Hepatocyte (in vitro differentiated cells): ENCODE measurements around the gene IP6K1. TPM values are rescaled to one million over a fixed set of nuclear protein-coding genes. Genes with fewer than 3 reads are reported as not detected.

Experiments used
- DNase-seq: peaks from one replicate; pipeline ENCODE4 v3.0.0-alpha.2; 2016; ENCODE audit warnings: low spot score
- H2AFZ ChIP-seq: fragments of 200-600 bp; sonication (generic); 2 replicates; pipeline ENCODE4 v1.6.0; 2016; ENCODE audit warnings: antibody characterized with exemption, mild to moderate bottlenecking
- H3K27ac ChIP-seq: fragments of 200-600 bp; sonication (generic); 2 replicates; pipeline ENCODE4 v1.5.1; 2016; ENCODE audit warnings: mild to moderate bottlenecking
- H3K27me3 ChIP-seq: fragments of 200-600 bp; sonication (generic); 2 replicates; pipeline ENCODE4 v1.6.1; 2016
- H3K36me3 ChIP-seq: fragments of 200-600 bp; sonication (generic); replicated peaks from 2 replicates; pipeline ENCODE4 v1.5.1; 2016; ENCODE audit warnings: low read depth; ENCODE audit not compliant: insufficient read depth
- H3K4me1 ChIP-seq: fragments of 200-600 bp; sonication (generic); 2 replicates; pipeline ENCODE4 v1.5.1; 2016; ENCODE audit warnings: mild to moderate bottlenecking, moderate library complexity; ENCODE audit not compliant: insufficient read depth
- H3K4me2 ChIP-seq: fragments of 200-600 bp; sonication (generic); 2 replicates; pipeline ENCODE4 v1.6.0; 2016
- H3K4me3 ChIP-seq: fragments of 200-600 bp; sonication (generic); 2 replicates; pipeline ENCODE4 v1.5.1; 2016; ENCODE audit warnings: mild to moderate bottlenecking
- H3K79me2 ChIP-seq: fragments of 200-600 bp; sonication (generic); 2 replicates; pipeline ENCODE4 v1.6.0; 2017; ENCODE audit warnings: mild to moderate bottlenecking
- H3K9me2 ChIP-seq: fragments of 200-600 bp; sonication (generic); replicated peaks from 2 replicates; pipeline ENCODE4 v1.6.0; 2017; ENCODE audit warnings: mild to moderate bottlenecking; ENCODE audit not compliant: insufficient read depth
- H3K9me3 ChIP-seq: fragments of 200-600 bp; sonication (generic); 2 replicates; pipeline ENCODE4 v1.5.1; 2016; ENCODE audit warnings: low read depth, mild to moderate bottlenecking
- H4K20me1 ChIP-seq: fragments of 200-600 bp; sonication (generic); 2 replicates; pipeline ENCODE4 v1.6.0; 2016; ENCODE audit warnings: mild to moderate bottlenecking; ENCODE audit not compliant: insufficient read depth, poor library complexity, severe bottlenecking
- EZH2 ChIP-seq: fragments of 200-600 bp; sonication (generic); IDR thresholded peaks from 2 replicates; pipeline ENCODE4 v1.6.1; 2016; ENCODE audit warnings: antibody characterized with exemption, mild to moderate bottlenecking, borderline replicate concordance
- EZH2phosphoT487 ChIP-seq: fragments of 200-600 bp; sonication (generic); IDR thresholded peaks from one replicate; pipeline ENCODE4 v1.6.1; 2018; ENCODE audit warnings: antibody characterized with exemption, mild to moderate bottlenecking, low read depth, moderate library complexity; ENCODE audit not compliant: unreplicated experiment, severe bottlenecking
- WGBS: methylation state at CpG from one replicate; pipeline ENCODE4 v1.1.6; 2016; ENCODE audit warnings: low lambda C conversion rate; ENCODE audit errors: missing lambda C conversion rate; 5-methylcytosine and 5-hydroxymethylcytosine counted together
- polyA plus RNA-seq: library from polyadenylated mRNA; unstranded; fragments of >200 nt; fragmentation: Nextera tagmentation; extraction: Ambion mirVana; gene quantifications from 2 replicates; pipeline ENCODE4 v1.2.1, GENCODE V29; 2016
- total RNA-seq: library from RNA; depleted of rRNA; stranded (reverse); fragments of >200 nt; gene quantifications from 2 replicates; pipeline ENCODE4 v1.2.3, GENCODE V29; 2014
- TF ChIP-seq, protein P1 (sequence below): fragments of 200-600 bp; sonication (generic); IDR thresholded peaks from 2 replicates; pipeline ENCODE4 v1.5.1; 2016; ENCODE audit warnings: antibody characterized with exemption, mild to moderate bottlenecking; ENCODE audit not compliant: poor library complexity

Gene IP6K1
- total and polyA plus RNA-seq, 2 experiments from 2014 or later, result 21.6 to 32.6 TPM

DNA sequence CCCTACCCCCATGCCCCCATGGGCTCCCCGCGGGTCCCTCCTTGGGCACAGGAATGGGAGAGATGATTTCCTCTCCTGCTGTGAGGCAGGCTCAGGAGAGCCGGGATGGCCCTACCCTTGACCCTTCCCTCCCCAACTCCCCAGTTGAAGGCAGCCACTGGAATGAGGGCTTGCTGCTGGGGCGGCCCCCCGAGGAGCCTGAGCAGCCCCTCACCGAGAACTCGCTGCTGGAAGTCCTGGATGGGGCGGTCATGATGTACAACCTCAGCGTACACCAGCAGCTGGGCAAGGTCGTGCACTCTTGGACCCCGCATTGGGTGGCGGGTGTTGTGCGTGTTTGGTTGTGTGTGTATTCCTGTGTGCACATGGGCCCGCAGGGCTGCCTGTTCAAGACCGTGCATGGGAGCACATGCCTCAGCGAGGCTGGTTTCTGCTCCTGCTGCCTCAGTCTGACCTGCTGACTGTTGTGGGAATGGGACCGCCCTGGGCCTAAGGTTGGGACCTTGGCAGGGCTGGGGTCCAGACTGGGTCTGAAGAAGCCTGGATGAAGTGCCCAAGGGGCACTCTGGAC, 80.9 kb downstream of the IP6K1 start:
- Histone ChIP-seq H3K4me2 (no peak overlapping the region), H3K79me2 (no peaks in the 10 kb centered on the region), H3K4me1 (no peaks in the 10 kb centered on the region), H3K9me3 (no peaks in the 10 kb centered on the region), H3K36me3 (no peaks in the 10 kb centered on the region), H3K9me2 (no peaks in the 10 kb centered on the region), H3K27ac (no peak overlapping the region), H3K27me3 (no peaks in the 10 kb centered on the region), H2AFZ (no peak overlapping the region), H4K20me1 (no peaks in the 10 kb centered on the region), H3K4me3 (no peak overlapping the region)
- WGBS, result 97% methylated on average over 17 of the region's 17 CpGs
- TF ChIP-seq EZH2 (no peak), EZH2phosphoT487 (no peak)
- TF ChIP-seq, protein P1, sequence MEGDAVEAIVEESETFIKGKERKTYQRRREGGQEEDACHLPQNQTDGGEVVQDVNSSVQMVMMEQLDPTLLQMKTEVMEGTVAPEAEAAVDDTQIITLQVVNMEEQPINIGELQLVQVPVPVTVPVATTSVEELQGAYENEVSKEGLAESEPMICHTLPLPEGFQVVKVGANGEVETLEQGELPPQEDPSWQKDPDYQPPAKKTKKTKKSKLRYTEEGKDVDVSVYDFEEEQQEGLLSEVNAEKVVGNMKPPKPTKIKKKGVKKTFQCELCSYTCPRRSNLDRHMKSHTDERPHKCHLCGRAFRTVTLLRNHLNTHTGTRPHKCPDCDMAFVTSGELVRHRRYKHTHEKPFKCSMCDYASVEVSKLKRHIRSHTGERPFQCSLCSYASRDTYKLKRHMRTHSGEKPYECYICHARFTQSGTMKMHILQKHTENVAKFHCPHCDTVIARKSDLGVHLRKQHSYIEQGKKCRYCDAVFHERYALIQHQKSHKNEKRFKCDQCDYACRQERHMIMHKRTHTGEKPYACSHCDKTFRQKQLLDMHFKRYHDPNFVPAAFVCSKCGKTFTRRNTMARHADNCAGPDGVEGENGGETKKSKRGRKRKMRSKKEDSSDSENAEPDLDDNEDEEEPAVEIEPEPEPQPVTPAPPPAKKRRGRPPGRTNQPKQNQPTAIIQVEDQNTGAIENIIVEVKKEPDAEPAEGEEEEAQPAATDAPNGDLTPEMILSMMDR, result no peak
- no peak for DNase-seq

DNA sequence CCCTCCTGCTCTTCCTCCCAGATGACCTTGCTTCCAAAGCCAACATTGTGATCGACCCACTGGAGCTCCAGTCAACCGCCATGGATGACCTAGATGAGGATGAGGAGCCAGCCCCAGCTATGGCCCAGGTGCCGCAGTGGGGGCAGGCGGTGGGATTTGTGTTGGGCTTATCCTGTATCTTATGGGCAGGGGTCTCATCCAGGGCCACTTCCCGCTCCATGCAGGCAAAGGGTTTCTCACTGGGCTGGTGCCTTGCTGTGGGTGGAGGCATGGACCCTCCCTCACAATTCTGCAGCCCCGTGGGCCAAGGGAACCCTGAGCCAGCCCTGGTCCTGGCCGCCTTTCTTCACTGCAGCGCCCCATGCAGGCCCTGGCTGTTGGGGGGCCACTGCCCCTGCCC, 81.7 kb downstream of the IP6K1 start:
- no peak overlapping the region for H3K27ac ChIP-seq
- H3K36me3 ChIP-seq, result no peaks in the 10 kb centered on the region
- no peaks in the 10 kb centered on the region for H3K4me1 ChIP-seq
- no peak for DNase-seq
- H3K9me3 ChIP-seq, result no peaks in the 10 kb centered on the region
- no peaks in the 10 kb centered on the region for H3K27me3 ChIP-seq
- H4K20me1 ChIP-seq, result no peaks in the 10 kb centered on the region
- H2AFZ ChIP-seq, result no peak overlapping the region
- TF ChIP-seq EZH2 (no peak), EZH2phosphoT487 (no peak)
- TF ChIP-seq, protein P1, result no peak
- H3K4me3 ChIP-seq, result no peak overlapping the region
- H3K9me2 ChIP-seq, result no peaks in the 10 kb centered on the region
- WGBS, result 94% methylated on average over 8 of the region's 8 CpGs
- H3K4me2 ChIP-seq, result no peak overlapping the region
- H3K79me2 ChIP-seq, result no peaks in the 10 kb centered on the region

- Histone ChIP-seq H3K4me1 (no peaks in the 10 kb centered on the region), H2AFZ (no peak overlapping the region), H3K9me2 (no peaks in the 10 kb centered on the region), H3K4me2 (no peak overlapping the region), H4K20me1 (no peaks in the 10 kb centered on the region), H3K27me3 (no peaks in the 10 kb centered on the region), H3K36me3 (no peaks in the 10 kb centered on the region), H3K9me3 (no peaks in the 10 kb centered on the region), H3K79me2 (no peaks in the 10 kb centered on the region), H3K27ac (no peak overlapping the region), H3K4me3 (no peak overlapping the region)
- no peak for DNase-seq
- TF ChIP-seq, protein P1, result no peak
- TF ChIP-seq EZH2phosphoT487 (no peak), EZH2 (no peak)
- 98% methylated on average over 7 of the region's 7 CpGs for WGBS
Measured at GRCh38 chr3:49703956-49704355, 82.4 kb downstream of the IP6K1 start.
